Cardiac fibroblast (primary cell): ENCODE measurements around the gene PTPRT.

ENCODE experiments used
- DNase-seq, 2 donors: peaks; one replicate each; pipeline versions ENCODE4 v3.0.0 to v3.0.0-alpha.2; 2010; ENCODE audit warnings: low read depth in 2 of 2
- H3K4me3 ChIP-seq, 2 donors: replicated peaks in 1 of 2; 1 replicate in 1 of 2; 2 replicates in 1 of 2; pipeline ENCODE4 v1.5.1; 2011; ENCODE audit warnings: low read depth in 2 of 2, low read length in 2 of 2, mild to moderate bottlenecking in 2 of 2, moderate library complexity in 1 of 2
- TF ChIP-seq, protein P1 (sequence below): IDR thresholded peaks from one replicate; pipeline ENCODE4 v1.5.1; 2011; ENCODE audit warnings: low read depth, mild to moderate bottlenecking, low read length, inconsistent platforms

Gene PTPRT

DNA sequence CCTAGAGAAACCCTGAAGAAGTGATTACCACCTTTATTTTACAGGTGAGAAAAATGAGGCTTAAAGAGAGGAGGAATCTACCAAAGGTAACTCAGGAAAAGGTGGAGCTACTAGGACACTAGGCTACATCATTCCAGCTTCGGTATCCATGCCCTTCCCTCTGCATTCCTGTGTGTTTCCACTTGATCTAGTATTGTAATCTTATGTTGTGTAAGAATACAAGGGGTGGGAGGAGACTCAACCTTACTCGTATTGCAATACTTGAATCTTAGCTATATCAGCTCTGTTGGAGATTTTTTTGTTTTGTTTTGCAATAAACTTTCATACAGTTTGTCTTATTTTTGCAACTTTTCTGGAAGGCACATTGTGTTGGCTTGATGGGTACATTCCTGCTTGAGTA lies 742.4 kb downstream of the PTPRT start:
- no peak overlapping the region for H3K4me3 ChIP-seq
- no peak for DNase-seq
- TF ChIP-seq, protein P1, sequence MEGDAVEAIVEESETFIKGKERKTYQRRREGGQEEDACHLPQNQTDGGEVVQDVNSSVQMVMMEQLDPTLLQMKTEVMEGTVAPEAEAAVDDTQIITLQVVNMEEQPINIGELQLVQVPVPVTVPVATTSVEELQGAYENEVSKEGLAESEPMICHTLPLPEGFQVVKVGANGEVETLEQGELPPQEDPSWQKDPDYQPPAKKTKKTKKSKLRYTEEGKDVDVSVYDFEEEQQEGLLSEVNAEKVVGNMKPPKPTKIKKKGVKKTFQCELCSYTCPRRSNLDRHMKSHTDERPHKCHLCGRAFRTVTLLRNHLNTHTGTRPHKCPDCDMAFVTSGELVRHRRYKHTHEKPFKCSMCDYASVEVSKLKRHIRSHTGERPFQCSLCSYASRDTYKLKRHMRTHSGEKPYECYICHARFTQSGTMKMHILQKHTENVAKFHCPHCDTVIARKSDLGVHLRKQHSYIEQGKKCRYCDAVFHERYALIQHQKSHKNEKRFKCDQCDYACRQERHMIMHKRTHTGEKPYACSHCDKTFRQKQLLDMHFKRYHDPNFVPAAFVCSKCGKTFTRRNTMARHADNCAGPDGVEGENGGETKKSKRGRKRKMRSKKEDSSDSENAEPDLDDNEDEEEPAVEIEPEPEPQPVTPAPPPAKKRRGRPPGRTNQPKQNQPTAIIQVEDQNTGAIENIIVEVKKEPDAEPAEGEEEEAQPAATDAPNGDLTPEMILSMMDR = no peak

- TF ChIP-seq, protein P1 = no peak
- H3K4me3 ChIP-seq = no peak overlapping the region
- DNase-seq = no peak
Observed at GRCh38 chr20:42444799-42445198, 744.9 kb downstream of the PTPRT start.

- TF ChIP-seq, protein P1 = no peak
- H3K4me3 ChIP-seq = no peak overlapping the region
- no peak for DNase-seq
Observed at GRCh38 chr20:42443200-42443599, 746.5 kb downstream of the PTPRT start.

DNA sequence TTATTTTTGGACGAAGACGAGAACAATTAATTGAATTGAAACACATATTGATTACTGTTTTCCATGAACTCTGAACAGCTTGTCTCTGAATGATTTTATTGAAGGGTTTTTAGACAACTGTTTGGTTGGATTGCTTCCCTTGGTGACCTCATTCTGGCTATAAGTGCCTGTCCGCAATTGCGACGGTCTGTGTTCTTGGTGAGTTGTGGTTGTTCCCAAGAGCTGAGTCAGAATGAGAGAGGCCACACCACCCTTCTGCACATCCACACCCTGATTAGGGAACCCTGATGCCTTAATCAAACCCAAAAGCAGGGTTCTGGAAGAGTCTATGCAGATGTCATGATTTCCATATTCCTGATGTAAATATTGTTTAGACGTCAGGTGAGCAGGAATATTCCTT lies 747.0 kb downstream of the PTPRT start:
- peak in 1 of 2 donors; percentile 10 for DNase-seq
- H3K4me3 ChIP-seq = no peak overlapping the region
- TF ChIP-seq, protein P1 = no peak

DNA sequence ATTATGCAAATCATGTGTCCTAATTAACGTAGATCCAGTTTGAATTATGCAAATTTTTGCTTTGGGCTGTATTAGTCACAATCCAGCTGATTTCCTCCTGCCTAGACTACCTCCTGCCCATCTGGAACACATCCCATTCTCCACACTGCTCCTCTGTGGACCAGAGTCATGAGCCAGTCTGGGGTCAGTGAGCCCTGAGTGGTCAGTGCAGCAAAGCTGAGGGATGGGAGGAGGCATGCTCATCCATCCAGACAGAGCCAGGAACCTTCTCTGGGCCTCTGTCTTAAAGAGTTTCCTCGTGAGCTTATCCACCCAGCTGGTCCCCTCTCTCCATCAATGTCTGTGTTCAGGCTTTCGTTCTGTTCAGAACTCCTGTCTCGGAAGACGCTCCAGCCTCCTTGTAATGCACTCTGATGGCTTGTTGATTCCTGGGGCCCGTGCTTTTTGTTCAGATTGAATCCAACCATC lies 747.8 kb downstream of the PTPRT start:
- no peak overlapping the region for H3K4me3 ChIP-seq
- TF ChIP-seq, protein P1 = no peak
- no peak for DNase-seq

DNA sequence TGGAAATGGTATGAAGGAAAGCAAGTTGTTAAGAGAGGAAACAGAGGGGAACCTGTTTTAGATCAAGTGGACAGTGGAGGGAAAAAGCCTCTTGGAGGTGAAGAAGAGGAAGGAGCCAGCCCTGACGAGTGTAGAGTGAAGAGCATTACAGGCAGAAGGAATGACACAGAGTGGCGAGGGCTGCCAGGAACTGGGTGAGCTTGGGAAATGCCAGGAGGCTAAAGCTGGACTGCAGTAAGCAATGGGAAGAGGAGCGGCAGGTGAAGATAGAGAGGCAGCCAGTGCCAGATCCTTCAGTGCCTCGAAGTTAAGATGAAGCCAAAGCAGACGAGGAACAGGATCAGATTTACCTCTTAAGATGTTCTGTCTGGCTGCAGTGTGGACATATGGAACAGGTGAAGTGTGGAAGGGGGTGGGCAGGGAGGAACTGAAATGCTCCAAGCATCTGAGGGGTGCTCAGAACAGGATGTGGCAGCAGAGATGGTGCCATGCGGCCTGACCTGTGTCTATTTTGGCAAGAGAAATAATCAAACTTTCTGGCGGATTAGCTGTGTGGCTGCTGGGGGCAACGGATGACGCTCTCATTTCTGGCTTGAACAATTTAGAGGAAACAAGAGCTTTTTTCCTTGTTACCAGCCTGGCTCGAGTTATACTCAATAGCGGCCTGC lies 748.4 kb downstream of the PTPRT start:
- H3K4me3 ChIP-seq = no peak overlapping the region
- no peak for DNase-seq
- TF ChIP-seq, protein P1 = no peak

DNA sequence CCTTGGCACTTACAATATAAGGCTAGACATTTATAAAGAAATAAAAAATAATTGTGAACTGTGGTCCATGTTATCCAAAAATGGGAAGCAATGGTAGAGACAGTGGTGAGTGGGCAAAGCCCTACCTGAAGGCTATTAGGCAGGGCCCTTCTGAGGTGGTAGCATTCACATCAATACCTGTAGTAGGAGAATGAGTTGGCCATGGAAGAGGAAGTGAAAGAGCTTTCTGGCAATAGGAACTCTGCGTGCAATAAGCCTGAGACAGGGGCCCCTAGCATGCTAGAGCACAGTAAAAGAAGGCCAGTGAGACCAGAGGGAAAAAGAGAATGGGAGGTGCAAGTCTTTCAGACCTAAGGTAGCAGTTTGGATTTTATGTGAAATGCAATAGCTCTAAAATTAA lies 754.5 kb downstream of the PTPRT start:
- no peak for DNase-seq
- TF ChIP-seq, protein P1 = no peak
- no peak overlapping the region for H3K4me3 ChIP-seq
